Coronary artery (tissue), 2 donors: Measurements from ENCODE around the gene DLX5.

Experiments used
- DNase-seq: peaks from one replicate; pipeline ENCODE4 v3.0.0-alpha.2; 2017; ENCODE audit warnings: low spot score
- H3K27ac ChIP-seq, 2 donors: fragments of 200-600 bp; sonication (generic); one replicate each; pipeline ENCODE4 v1.5.1; 2016 to 2019
- H3K4me3 ChIP-seq: fragments of 200-600 bp; sonication (generic); 2 replicates; pipeline ENCODE4 v1.5.1; 2016; ENCODE audit warnings: mild to moderate bottlenecking, moderate library complexity
- CTCF ChIP-seq: fragments of 200-600 bp; sonication (generic); IDR thresholded peaks from one replicate; pipeline ENCODE4 v1.5.1; 2019; ENCODE audit warnings: antibody characterized with exemption

Gene DLX5

GRCh38 chr7:97012365-97013133, 12.1 kb downstream of the DLX5 start:
- no peak overlapping the region for H3K27ac ChIP-seq
- H3K4me3 ChIP-seq, result no peak overlapping the region
- no peak for DNase-seq
- TF ChIP-seq CTCF, result no peak

- Histone ChIP-seq H3K27ac (no peak overlapping the region), H3K4me3 (no peak overlapping the region)
- no peak for DNase-seq
- TF ChIP-seq CTCF, result no peak
These were observed 12.9 kb downstream of the DLX5 start for GRCh38 chr7:97011536-97012364.

- no peak for DNase-seq
- H3K27ac ChIP-seq, result no peak overlapping the region
- TF ChIP-seq CTCF, result no peak
- H3K4me3 ChIP-seq, result no peak overlapping the region
These were observed 13.5 kb downstream of the DLX5 start for GRCh38 chr7:97011104-97011503.

- Histone ChIP-seq H3K27ac (no peak overlapping the region), H3K4me3 (no peak overlapping the region)
- TF ChIP-seq CTCF, result no peak
- no peak for DNase-seq
These were observed 14.6 kb downstream of the DLX5 start for GRCh38 chr7:97009753-97010732.

- TF ChIP-seq CTCF, result no peak
- H3K27ac ChIP-seq, result no peak overlapping the region
- DNase-seq, result no peak
- no peak overlapping the region for H3K4me3 ChIP-seq
These were observed 16.2 kb downstream of the DLX5 start for GRCh38 chr7:97008275-97008917.

GRCh38 chr7:97007583-97007861, 17.1 kb downstream of the DLX5 start:
- no peak for TF ChIP-seq CTCF
- DNase-seq, result no peak

More at GRCh38 chr7:97007583-97007861, 17.1 kb downstream of the DLX5 start:
- no peak overlapping the region for H3K4me3 ChIP-seq
- no peak overlapping the region for H3K27ac ChIP-seq
